GM18870 (cell line): Measurements from ENCODE around the gene CXCL12.

Experiments
- ATAC-seq: cut with Tn5 transposase; IDR thresholded peaks from one replicate; pipeline ENCODE4 v1.9.1; 2021; ENCODE audit warnings: moderate library complexity; ENCODE audit not compliant: unreplicated experiment

Gene CXCL12

DNA sequence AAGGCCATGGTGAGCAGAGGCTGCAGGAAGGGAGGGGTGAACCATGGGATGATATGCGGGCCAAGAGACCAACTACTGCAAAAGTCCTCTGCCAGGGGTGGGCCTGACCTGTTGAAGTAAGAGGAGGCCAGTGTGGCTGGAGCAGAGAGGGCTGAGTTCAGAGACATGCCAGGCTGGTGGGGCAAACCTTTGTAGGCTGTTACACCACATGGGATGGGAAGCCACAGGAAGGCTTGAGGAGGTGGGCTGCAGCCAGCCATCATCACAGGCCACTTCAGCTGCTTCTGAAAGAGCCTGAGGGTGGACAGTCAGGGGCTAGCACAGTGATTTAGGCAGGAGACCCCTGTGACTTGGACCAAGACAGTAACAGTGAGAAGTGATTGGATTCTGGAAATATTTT lies 20.3 kb downstream of the CXCL12 start:
- no peak for ATAC-seq

- no peak for ATAC-seq
These were observed 21.2 kb downstream of the CXCL12 start for GRCh38 chr10:44363716-44364115.

- ATAC-seq: no peak
These were observed 21.8 kb downstream of the CXCL12 start for GRCh38 chr10:44362866-44363711.

DNA sequence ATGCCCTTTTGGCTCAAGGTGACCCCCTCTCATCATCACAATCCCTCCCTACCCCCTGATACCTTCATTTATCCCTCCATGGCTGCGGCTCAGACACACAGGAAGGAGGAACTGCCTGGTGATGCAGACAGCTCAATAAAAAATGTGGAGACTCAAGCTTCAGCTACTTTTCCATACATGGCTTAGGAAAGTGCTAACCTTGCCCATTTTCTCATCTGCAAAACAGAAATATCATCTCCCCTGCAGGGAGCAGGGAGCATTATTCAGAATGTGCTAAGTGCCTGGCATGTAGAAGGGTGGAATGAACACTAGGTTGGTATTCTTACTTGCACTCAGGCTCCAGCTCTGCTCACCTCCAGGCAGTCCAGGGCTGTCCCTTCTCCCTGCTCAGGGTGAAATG lies 23.8 kb downstream of the CXCL12 start:
- no peak for ATAC-seq

DNA sequence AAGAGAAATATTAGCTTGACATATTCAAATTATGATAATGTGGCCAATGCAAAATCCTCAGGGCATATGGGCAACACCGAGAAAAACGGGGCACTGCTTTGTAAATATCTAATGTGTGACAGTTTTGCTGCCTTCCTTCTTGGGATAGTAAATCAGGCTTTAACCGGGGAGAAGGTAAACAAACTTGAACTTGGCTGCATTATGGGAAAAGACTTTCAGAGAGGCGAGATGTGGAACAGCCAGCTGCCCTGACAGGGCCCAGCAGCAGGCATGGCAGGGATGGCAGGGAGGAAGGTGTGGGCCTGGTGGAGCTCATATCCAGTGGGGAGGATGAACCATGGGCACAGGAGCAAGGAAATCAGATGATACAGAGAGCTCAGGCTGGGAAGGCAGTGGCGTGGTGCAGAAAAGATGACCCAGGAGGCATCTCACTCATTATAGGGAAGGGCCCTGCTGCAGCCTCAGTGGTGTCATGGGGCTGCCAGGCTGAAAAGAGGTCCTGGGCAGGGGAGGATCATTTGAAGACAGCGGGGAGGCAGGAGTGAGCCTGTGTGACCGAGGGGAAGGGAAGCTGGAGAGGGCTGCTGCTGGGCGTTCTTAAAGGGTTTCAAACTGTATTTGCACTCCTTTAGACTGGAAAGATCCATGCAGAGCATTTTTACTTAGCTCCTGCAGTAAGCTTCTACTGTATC lies 26.7 kb downstream of the CXCL12 start:
- no peak for ATAC-seq

DNA sequence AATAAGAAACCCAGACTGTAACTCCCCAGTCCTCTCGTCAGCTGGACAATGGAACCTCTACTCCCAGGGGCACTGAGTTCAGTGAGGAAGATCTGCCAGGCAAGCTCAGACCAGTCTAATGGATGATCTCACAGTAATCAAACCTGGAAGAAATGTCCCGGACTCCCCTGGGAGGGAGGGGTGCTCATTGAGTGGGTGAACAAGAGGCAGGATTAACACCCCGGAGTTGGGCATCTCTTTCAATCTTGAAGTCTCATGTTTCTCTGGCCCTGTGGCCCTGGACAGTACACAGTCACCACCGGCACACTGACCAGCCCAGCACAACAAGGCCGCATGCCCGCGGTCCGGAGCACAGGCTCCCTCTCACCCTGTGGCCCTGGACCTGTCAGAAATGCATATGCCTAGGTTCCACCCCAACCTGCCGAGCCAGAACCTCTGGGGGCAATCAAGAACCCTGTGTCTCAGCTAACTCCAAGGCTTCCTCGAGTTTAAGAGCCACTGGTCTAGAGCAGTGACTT lies 27.8 kb downstream of the CXCL12 start:
- no peak for ATAC-seq

DNA sequence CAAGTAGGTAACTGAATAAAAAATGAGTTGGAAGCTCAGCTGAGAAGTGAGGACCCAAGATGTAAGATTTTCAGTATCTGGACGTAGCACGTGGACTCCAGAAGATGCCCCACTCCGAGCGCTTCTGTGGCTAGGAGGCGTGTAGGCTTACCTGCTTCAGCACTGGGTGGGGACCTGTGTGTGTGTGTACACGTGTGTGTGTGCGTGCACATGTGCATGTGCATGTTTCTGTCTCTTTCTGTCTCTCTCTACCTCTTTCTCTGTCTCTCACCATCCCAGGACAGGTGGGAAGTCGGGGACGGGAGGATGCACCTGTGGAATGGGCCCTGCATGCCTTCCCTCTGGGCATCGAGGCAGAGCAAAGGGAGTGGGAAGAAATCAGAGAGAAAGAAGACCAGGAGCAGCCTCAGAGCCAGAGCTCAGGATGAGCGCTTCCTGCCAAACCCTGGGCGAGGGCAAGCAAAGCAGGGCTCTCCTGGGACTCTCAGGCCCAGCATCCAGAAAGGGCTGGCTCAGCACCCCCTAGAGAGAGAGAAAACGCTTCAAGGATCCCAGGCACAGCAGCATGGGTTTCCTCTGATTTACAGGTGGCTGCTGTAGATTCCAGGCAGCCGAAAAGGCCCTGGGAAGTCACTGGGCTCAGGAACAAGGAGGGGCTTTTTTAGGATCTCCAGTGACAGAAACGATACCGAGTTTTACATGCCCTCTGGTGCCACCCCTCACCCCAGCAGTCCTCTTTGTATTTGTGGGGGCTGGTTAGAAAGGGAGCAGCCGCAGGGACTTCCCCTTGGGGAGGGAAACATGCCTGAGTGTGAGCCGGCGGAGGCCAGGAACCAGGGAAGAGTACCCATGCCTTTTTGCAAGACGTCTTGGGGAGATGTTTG lies 28.5 kb downstream of the CXCL12 start:
- no peak for ATAC-seq

DNA sequence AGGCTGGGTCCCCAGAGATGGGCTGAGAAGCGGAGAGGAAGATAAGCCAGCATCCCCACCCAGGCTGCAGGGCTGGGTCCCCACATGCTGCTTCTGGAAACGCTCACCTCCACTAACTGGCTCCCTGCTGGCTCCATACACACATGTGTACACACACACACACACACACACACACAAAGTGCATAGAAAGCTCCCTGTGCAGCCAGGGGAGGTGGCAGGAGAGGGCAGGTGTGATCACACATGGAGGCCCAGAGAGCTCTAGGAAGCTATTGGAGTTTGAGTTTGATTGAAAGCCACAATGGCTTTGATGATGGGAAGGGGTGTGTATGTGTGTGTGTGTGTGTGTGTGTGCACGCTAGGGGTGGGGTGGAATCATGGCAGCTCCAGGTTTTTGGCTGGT lies 29.3 kb downstream of the CXCL12 start:
- no peak for ATAC-seq

DNA sequence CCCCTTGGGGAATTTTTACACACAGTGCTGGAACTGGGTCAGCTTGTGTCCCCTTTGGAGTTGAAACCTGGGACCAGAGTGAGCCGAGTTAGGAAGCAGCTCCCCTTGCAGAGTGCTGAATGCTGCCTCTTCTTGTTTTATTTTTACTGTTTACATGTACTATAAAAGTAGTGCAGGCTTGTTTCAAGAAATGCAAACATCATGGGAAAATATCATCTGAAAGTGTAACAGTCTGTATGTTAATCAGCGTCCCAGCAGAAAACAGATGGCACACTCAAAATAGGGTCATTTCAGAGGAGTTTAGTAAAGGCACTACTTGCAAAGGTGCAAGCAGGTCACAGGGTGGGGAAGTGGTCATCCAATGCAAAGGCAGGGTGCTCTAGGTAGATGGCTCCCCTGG lies 30.1 kb downstream of the CXCL12 start:
- ATAC-seq: no peak

GRCh38 chr10:44353721-44354120 lies 31.2 kb downstream of the CXCL12 start:
- ATAC-seq: no peak

DNA sequence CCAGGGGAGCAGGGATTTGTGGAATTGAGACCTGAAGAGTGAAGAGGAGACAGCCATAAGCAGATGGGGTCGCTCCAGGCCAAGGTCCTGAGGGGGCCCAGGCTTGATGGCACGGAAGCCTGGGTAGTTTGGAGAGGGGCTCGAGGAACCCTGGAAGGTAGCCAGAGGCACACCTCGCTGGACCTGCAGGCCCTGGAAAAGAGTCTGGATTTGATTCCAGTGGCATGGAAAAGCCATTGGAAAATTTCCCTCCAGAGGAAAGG lies 31.8 kb downstream of the CXCL12 start:
- ATAC-seq: no peak

DNA sequence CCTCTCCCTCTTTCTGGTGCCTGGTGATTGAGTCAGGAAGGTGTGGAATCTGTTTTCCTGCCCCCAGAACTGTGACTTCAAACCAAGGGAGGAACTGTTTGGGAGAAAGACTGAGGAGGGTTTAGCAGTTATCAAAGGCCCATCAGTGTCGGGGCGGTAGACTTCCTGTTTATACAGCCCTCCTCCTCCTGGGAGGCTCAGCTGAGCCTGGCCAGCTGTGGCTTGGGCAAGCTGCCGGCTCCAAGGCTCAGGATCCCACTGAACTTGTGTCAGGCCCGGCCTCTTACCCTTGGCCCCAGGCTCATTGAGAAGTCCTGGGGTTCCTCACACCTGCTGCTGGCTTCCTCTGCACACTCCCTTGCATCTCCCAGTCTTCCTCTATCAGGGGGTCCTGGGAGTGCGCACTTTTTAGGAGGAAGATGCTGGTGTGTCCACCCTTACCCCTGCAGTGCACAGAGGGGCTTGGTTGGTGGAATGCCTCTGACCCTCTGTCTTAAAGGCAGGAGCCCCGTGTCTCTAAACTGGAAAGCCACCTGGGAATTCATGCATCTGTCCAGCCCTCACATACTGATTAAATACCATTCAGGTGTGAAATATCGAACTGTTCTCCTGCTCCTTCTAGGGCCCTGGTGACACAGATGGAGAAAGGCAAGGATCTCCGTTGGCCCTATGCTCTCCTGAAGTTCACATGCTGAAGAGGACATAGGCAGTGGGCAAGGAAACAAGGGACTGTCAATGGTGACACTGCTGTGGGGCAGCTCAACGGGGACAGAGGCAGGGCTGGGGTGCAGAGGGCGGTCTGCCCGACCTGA lies 32.4 kb downstream of the CXCL12 start:
- no peak for ATAC-seq

GRCh38 chr10:44348496-44348895 lies 36.4 kb downstream of the CXCL12 start:
- no peak for ATAC-seq

- no peak for ATAC-seq
These were observed 37.1 kb downstream of the CXCL12 start for GRCh38 chr10:44347609-44348400.

- no peak for ATAC-seq
These were observed 40.2 kb downstream of the CXCL12 start for GRCh38 chr10:44344727-44345126.

DNA sequence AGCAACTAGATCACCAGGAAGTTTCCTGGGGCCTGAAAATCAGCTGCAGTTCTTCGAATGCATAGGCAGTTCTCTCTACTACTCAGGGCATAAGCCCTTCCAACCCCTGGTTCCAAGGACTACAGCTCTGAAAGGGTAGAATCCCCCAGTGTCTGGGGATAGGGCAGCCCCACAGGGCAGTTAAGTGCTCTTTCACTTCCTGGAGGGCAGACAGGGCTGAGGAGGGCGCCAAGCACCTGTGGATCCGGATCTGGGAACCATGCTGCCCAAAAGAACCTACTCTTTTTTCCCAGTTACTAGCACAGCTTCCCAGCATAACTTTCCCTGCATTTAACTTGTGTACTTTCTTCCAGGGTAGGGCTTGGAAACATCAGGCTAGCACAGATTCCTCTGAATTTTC lies 41.1 kb downstream of the CXCL12 start:
- ATAC-seq: no peak

- no peak for ATAC-seq
These were observed 43.0 kb downstream of the CXCL12 start for GRCh38 chr10:44341886-44342285.

GRCh38 chr10:44340557-44340956 lies 44.3 kb downstream of the CXCL12 start:
- ATAC-seq: no peak

GRCh38 chr10:44339218-44339617 lies 45.7 kb downstream of the CXCL12 start:
- no peak for ATAC-seq

- ATAC-seq: no peak
These were observed 47.8 kb downstream of the CXCL12 start for GRCh38 chr10:44337081-44337480.
